DOHH2 (cell line): Measurements from ENCODE around the gene RARB.

Source experiments
- H3F3A ChIP-seq: fragments of 200-600 bp; sonication (generic), shearing (Covaris generic); 2 replicates; pipeline ENCODE4 v1.6.0; 2016; ENCODE audit warnings: antibody characterized with exemption, mild to moderate bottlenecking; ENCODE audit not compliant: control insufficient read depth, insufficient read depth
- H3K27ac ChIP-seq: fragments of 200-600 bp; sonication (generic); 2 replicates; pipeline ENCODE4 v1.5.1; 2014; ENCODE audit warnings: low read depth, mild to moderate bottlenecking, low read length, moderate library complexity
- H3K27me3 ChIP-seq: fragments of 200-600 bp; sonication (generic); 2 replicates; pipeline ENCODE4 v1.6.1; 2014; ENCODE audit warnings: mild to moderate bottlenecking, low read length, mixed read lengths; ENCODE audit not compliant: control insufficient read depth
- H3K36me3 ChIP-seq: fragments of 200-600 bp; sonication (generic); 2 replicates; pipeline ENCODE4 v1.6.1; 2014; ENCODE audit warnings: mild to moderate bottlenecking, low read length, moderate library complexity, mixed read lengths; ENCODE audit not compliant: control insufficient read depth
- H3K4me1 ChIP-seq: fragments of 200-600 bp; sonication (generic); 2 replicates; pipeline ENCODE4 v1.6.1; 2014; ENCODE audit warnings: mild to moderate bottlenecking, low read length, mixed read lengths; ENCODE audit not compliant: control insufficient read depth
- H3K4me2 ChIP-seq: fragments of 200-600 bp; sonication (generic); 2 replicates; pipeline ENCODE4 v1.6.0; 2014; ENCODE audit warnings: mild to moderate bottlenecking, low read length, moderate library complexity
- H3K4me3 ChIP-seq: fragments of 200-600 bp; sonication (generic); 2 replicates; pipeline ENCODE4 v1.5.1; 2014; ENCODE audit warnings: mild to moderate bottlenecking, low read length, mixed read lengths
- H3K79me2 ChIP-seq: fragments of 200-600 bp; sonication (generic); 2 replicates; pipeline ENCODE4 v1.6.1; 2014; ENCODE audit warnings: mild to moderate bottlenecking, low read length, mixed read lengths; ENCODE audit not compliant: control insufficient read depth
- H3K9me2 ChIP-seq: fragments of 200-600 bp; sonication (generic); replicated peaks from 2 replicates; pipeline ENCODE4 v1.6.1; 2014; ENCODE audit warnings: mild to moderate bottlenecking, low read length, mixed read lengths; ENCODE audit not compliant: control insufficient read depth
- H3K9me3 ChIP-seq: fragments of 200-600 bp; sonication (generic); 2 replicates; pipeline ENCODE4 v1.6.1; 2014; ENCODE audit warnings: antibody characterized with exemption, low read length, mixed read lengths; ENCODE audit not compliant: control insufficient read depth, insufficient read depth
- H4K20me1 ChIP-seq: fragments of 200-600 bp; sonication (generic); 2 replicates; pipeline ENCODE4 v1.6.0; 2014; ENCODE audit warnings: low read depth, mild to moderate bottlenecking, antibody characterized with exemption, low read length, moderate library complexity; ENCODE audit not compliant: control insufficient read depth, insufficient read depth
- EZH2phosphoT487 ChIP-seq: fragments of 200-600 bp; sonication (generic); IDR thresholded peaks from 2 replicates; pipeline ENCODE4 v1.6.1; 2017; ENCODE audit warnings: borderline replicate concordance, mild to moderate bottlenecking, antibody characterized with exemption, low read length, moderate library complexity, mixed read lengths
- TF ChIP-seq, protein P1 (sequence below): fragments of 200-600 bp; sonication (generic); IDR thresholded peaks from one replicate; pipeline ENCODE4 v1.5.1; 2014; ENCODE audit warnings: antibody characterized with exemption, mild to moderate bottlenecking, low read depth, low read length; ENCODE audit not compliant: poor library complexity, severe bottlenecking

RARB gene

DNA sequence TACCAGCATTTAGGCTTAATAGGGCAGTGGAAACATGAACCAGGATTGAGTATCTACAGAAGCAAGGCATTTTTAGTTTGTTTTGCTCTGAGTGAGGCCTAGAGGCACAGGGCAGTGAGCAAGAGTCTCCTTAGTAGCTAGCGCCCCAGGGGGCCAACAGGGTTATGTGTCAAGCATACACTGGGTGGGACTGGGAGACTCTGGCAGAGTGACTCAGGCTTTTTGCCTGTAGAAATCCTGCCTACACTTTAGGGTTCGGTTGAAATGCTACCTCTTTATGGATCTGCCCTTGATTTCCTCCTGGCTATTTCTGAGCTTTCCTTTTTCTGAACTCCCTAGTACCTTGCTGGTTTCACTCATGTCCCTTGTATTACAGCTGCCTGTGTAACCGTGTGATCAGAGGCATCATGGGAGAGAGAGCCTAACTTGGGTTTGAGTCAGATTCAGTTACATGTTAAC lies 164.5 kb downstream of the RARB start:
- Histone ChIP-seq H4K20me1 (no peaks in the 10 kb centered on the region), H3K9me3 (no peaks in the 10 kb centered on the region), H3K27ac (no peak overlapping the region), H3K4me1 (no peaks in the 10 kb centered on the region), H3K4me3 (no peak overlapping the region), H3K79me2 (no peaks in the 10 kb centered on the region), H3K27me3 (no peaks in the 10 kb centered on the region), H3K9me2 (no peaks in the 10 kb centered on the region), H3F3A (peaks cover 15% of the 10 kb centered on the region; the same call in 1 of the 2 replicates), H3K4me2 (no peak overlapping the region), H3K36me3 (peaks cover 12% of the 10 kb centered on the region)
- TF ChIP-seq, protein P1, sequence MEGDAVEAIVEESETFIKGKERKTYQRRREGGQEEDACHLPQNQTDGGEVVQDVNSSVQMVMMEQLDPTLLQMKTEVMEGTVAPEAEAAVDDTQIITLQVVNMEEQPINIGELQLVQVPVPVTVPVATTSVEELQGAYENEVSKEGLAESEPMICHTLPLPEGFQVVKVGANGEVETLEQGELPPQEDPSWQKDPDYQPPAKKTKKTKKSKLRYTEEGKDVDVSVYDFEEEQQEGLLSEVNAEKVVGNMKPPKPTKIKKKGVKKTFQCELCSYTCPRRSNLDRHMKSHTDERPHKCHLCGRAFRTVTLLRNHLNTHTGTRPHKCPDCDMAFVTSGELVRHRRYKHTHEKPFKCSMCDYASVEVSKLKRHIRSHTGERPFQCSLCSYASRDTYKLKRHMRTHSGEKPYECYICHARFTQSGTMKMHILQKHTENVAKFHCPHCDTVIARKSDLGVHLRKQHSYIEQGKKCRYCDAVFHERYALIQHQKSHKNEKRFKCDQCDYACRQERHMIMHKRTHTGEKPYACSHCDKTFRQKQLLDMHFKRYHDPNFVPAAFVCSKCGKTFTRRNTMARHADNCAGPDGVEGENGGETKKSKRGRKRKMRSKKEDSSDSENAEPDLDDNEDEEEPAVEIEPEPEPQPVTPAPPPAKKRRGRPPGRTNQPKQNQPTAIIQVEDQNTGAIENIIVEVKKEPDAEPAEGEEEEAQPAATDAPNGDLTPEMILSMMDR, result no peak
- no peak for TF ChIP-seq EZH2phosphoT487

DNA sequence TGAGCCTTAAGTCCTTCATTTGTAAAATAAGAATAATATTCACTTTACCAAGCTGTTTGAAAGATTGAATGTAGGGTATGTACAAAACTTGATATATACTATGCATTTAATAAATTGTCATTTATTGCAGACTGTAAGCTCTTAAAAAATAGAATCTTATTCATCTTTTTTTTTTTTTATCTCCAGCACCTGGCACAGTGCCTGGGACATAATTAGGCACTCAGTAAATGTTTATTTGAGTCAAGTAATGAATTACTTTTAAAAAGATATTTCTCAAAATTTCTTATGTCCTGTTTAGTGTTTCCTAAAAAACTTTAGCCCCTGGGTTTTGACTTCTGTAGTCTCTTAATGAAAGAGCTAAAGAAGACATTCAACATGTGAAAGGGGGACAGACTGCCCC lies 164.9 kb downstream of the RARB start:
- H3K9me3 ChIP-seq, result no peaks in the 10 kb centered on the region
- H3K4me3 ChIP-seq, result no peak overlapping the region
- no peaks in the 10 kb centered on the region for H3K4me1 ChIP-seq
- H3K4me2 ChIP-seq, result no peak overlapping the region
- no peaks in the 10 kb centered on the region for H3K27me3 ChIP-seq
- peaks cover 15% of the 10 kb centered on the region; the same call in 1 of the 2 replicates for H3F3A ChIP-seq
- H3K9me2 ChIP-seq, result no peaks in the 10 kb centered on the region
- H3K27ac ChIP-seq, result no peak overlapping the region
- peaks cover 16% of the 10 kb centered on the region for H3K36me3 ChIP-seq
- no peaks in the 10 kb centered on the region for H3K79me2 ChIP-seq
- TF ChIP-seq, protein P1, result no peak
- TF ChIP-seq EZH2phosphoT487, result no peak
- no peaks in the 10 kb centered on the region for H4K20me1 ChIP-seq

DNA sequence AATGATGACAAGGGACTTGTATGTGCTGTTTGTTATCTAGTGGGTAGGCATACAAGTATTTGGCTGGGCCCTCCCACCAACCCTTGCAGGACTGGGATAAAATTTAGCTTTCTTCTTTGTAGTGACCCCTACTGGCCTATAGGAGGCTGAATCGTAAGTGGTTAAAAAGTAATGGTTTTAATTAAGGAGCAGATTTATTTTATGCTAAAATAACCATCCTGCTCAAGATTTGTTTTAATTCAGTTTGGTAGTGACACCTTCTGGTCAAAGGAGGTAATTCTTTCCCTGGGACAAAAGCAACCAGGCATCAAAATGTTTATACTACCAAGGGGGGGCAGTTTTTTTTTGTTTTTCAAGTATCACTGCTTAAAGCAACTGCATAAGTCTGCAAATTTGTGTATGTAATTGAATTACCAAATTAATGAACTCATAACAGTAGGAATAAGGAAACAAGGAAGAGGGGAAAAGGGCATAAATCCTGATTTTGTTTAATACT lies 166.0 kb downstream of the RARB start:
- Histone ChIP-seq H3K4me2 (no peak overlapping the region), H4K20me1 (no peaks in the 10 kb centered on the region), H3K9me2 (no peaks in the 10 kb centered on the region), H3K4me1 (no peaks in the 10 kb centered on the region), H3K4me3 (no peak overlapping the region), H3F3A (peaks cover 18% of the 10 kb centered on the region; the same call in 1 of the 2 replicates), H3K27ac (no peak overlapping the region), H3K27me3 (no peaks in the 10 kb centered on the region), H3K36me3 (peaks cover 27% of the 10 kb centered on the region), H3K9me3 (no peaks in the 10 kb centered on the region), H3K79me2 (no peaks in the 10 kb centered on the region)
- TF ChIP-seq EZH2phosphoT487, result no peak
- TF ChIP-seq, protein P1, result peak; percentile 73
